H1 (cell line): ENCODE data around the gene TEK. TPM values are rescaled to one million over a fixed set of nuclear protein-coding genes. Genes with fewer than 3 reads are reported as not detected.

Experiments used
- CTCF ChIA-PET: fragments of 300-600 bp; sonication (Branson Sonifier 250); formaldehyde crosslinking; loops from one replicate; lab custom pipeline; 2021; ENCODE audit not compliant: partially characterized antibody; lab: Charles Lee
- POLR2A ChIA-PET: fragments of 300-600 bp; sonication (Branson Sonifier 250); formaldehyde crosslinking; loops from one replicate; lab custom pipeline; 2021; ENCODE audit warnings: inconsistent platforms; ENCODE audit not compliant: partially characterized antibody; lab: Charles Lee
- DNase-seq, 2 experiments: peaks; one replicate each; pipeline versions ENCODE4 v3.0.0 to v3.0.0-alpha.2; 2010 to 2022; ENCODE audit warnings: low spot score in 2 of 2, low read depth in 1 of 2, mixed read lengths in 1 of 2
- FAIRE-seq: peaks from 2 replicates; lab custom pipeline; 2011; peaks lifted over from hg19 to GRCh38; lab: Jason Lieb, UNC
- H2AFZ ChIP-seq: 2 replicates; pipeline ENCODE4 v1.8.1; 2012; ENCODE audit warnings: low read length, inconsistent platforms
- H2AK5ac ChIP-seq: 2 replicates; pipeline ENCODE4 v1.6.1; 2013; ENCODE audit warnings: low read depth, low read length
- H2BK120ac ChIP-seq: replicated peaks from 2 replicates; pipeline ENCODE3; 2013; ENCODE audit warnings: low read depth, low read length, inconsistent platforms
- H2BK12ac ChIP-seq: 2 replicates; pipeline ENCODE4 v1.6.1; 2013; ENCODE audit warnings: low read depth, low read length
- H2BK15ac ChIP-seq: 2 replicates; pipeline ENCODE4 v1.6.1; 2013; ENCODE audit warnings: low read length
- H2BK20ac ChIP-seq: 2 replicates; pipeline ENCODE4 v1.6.1; 2013; ENCODE audit warnings: low read length
- H2BK5ac ChIP-seq: 2 replicates; pipeline ENCODE4 v1.6.1; 2013; ENCODE audit warnings: low read depth, low read length
- H3K14ac ChIP-seq: 2 replicates; pipeline ENCODE4 v1.6.1; 2013; ENCODE audit warnings: inconsistent platforms; ENCODE audit not compliant: insufficient read length
- H3K18ac ChIP-seq: 2 replicates; pipeline ENCODE4 v1.6.1; 2013; ENCODE audit warnings: low read length; ENCODE audit errors: extremely low read depth
- H3K23ac ChIP-seq: 2 replicates; pipeline ENCODE4 v1.6.1; 2013; ENCODE audit warnings: inconsistent platforms; ENCODE audit not compliant: insufficient read length
- H3K23me2 ChIP-seq: 2 replicates; pipeline ENCODE4 v1.6.1; 2013; ENCODE audit warnings: low read depth, low read length
- H3K27ac ChIP-seq: 2 replicates; pipeline ENCODE4 v1.6.1; 2011; ENCODE audit warnings: low read depth, low read length, inconsistent platforms
- H3K27me3 ChIP-seq, 4 experiments: replicated peaks in 1 of 4; 1 replicate in 1 of 4; 2 replicates in 3 of 4; pipeline versions ENCODE4 v1.6.1 to v1.8.1; 2011 to 2013; ENCODE audit warnings: low read length in 3 of 4, mild to moderate bottlenecking in 3 of 4, inconsistent platforms in 2 of 4, mixed read lengths in 2 of 4, moderate library complexity in 1 of 4; ENCODE audit not compliant: control insufficient read depth in 3 of 4, insufficient read depth in 3 of 4; ENCODE audit errors: extremely low read depth in 1 of 4
- H3K36me3 ChIP-seq, 4 experiments: 2 replicates each; pipeline versions ENCODE4 v1.6.1 to v1.8.1; 2011 to 2013; ENCODE audit warnings: mild to moderate bottlenecking in 4 of 4, low read length in 3 of 4, moderate library complexity in 2 of 4, control low read depth in 1 of 4, inconsistent platforms in 1 of 4; ENCODE audit not compliant: insufficient read depth in 4 of 4, control insufficient read depth in 2 of 4
- H3K4ac ChIP-seq: replicated peaks from 2 replicates; pipeline ENCODE3; 2013; ENCODE audit warnings: low read length, low read depth, mixed read lengths, inconsistent platforms; ENCODE audit not compliant: insufficient read length
- H3K4me1 ChIP-seq, 4 experiments: replicated peaks in 1 of 4; 1 replicate in 1 of 4; 2 replicates in 3 of 4; pipeline versions ENCODE4 v1.6.1 to v1.8.1; 2011 to 2013; ENCODE audit warnings: low read length in 3 of 4, inconsistent platforms in 2 of 4, mixed read lengths in 1 of 4; ENCODE audit not compliant: insufficient read depth in 4 of 4, control insufficient read depth in 3 of 4
- H3K4me2 ChIP-seq, 2 experiments: 2 replicates each; pipeline versions ENCODE4 v1.6.1 to v1.8.1; 2011 to 2013; ENCODE audit warnings: low read depth in 2 of 2, low read length in 2 of 2, control low read depth in 1 of 2, inconsistent platforms in 1 of 2, mild to moderate bottlenecking in 1 of 2; ENCODE audit not compliant: insufficient read depth in 1 of 2
- H3K4me3 ChIP-seq, 4 experiments: fragments of 200-600, 300-600 bp in 1 of 4; sonication (generic), shearing (Covaris generic), sonication (Bioruptor Twin) in 1 of 4; 2 replicates each; pipeline versions ENCODE4 v1.5.1 to v1.8.1; 2011 to 2016; ENCODE audit warnings: low read length in 4 of 4, low read depth in 3 of 4, control low read depth in 2 of 4, inconsistent platforms in 2 of 4, mild to moderate bottlenecking in 2 of 4, mixed read lengths in 1 of 4, moderate library complexity in 1 of 4; ENCODE audit not compliant: insufficient read depth in 2 of 4; ENCODE audit errors: extremely low read depth in 1 of 4
- H3K56ac ChIP-seq: replicated peaks from 2 replicates; pipeline ENCODE3; 2013; ENCODE audit warnings: low read depth, mild to moderate bottlenecking, mixed read lengths, low read length, inconsistent platforms; ENCODE audit not compliant: insufficient read length
- H3K79me1 ChIP-seq: 2 replicates; pipeline ENCODE4 v1.6.1; 2013; ENCODE audit warnings: low read depth, low read length, control low read depth
- H3K79me2 ChIP-seq, 2 experiments: 2 replicates each; pipeline versions ENCODE4 v1.6.1 to v1.8.1; 2012 to 2013; ENCODE audit warnings: low read length in 2 of 2, mild to moderate bottlenecking in 2 of 2, inconsistent platforms in 1 of 2; ENCODE audit not compliant: insufficient read depth in 2 of 2, control insufficient read depth in 1 of 2
- H3K9ac ChIP-seq, 4 experiments: replicated peaks in 1 of 4; 1 replicate in 1 of 4; 2 replicates in 3 of 4; pipeline versions ENCODE4 v1.6.1 to v1.8.1; 2011 to 2013; ENCODE audit warnings: low read depth in 3 of 4, low read length in 3 of 4, control low read depth in 2 of 4, mild to moderate bottlenecking in 2 of 4, moderate library complexity in 2 of 4, inconsistent platforms in 1 of 4; ENCODE audit errors: extremely low read depth in 1 of 4
- H3K9me3 ChIP-seq, 2 experiments: 2 replicates each; pipeline versions ENCODE4 v1.6.1 to v1.8.1; 2012 to 2013; ENCODE audit warnings: mild to moderate bottlenecking in 2 of 2, moderate library complexity in 2 of 2, control low read depth in 1 of 2, inconsistent platforms in 1 of 2, low read depth in 1 of 2, low read length in 1 of 2, mixed read lengths in 1 of 2; ENCODE audit not compliant: insufficient read depth in 2 of 2
- H4K20me1 ChIP-seq, 2 experiments: replicated peaks in 1 of 2; 2 replicates each; pipeline versions ENCODE3 to v1.8.1; 2011 to 2013; ENCODE audit warnings: inconsistent platforms in 2 of 2, low read length in 2 of 2, mild to moderate bottlenecking in 1 of 2; ENCODE audit not compliant: insufficient read depth in 2 of 2, control insufficient read depth in 1 of 2
- H4K5ac ChIP-seq: 2 replicates; pipeline ENCODE4 v1.6.1; 2013; ENCODE audit warnings: low read length, low read depth, mixed read lengths, inconsistent platforms; ENCODE audit not compliant: insufficient read length
- H4K8ac ChIP-seq: 2 replicates; pipeline ENCODE4 v1.8.0; 2013; ENCODE audit warnings: mild to moderate bottlenecking, moderate library complexity, low read length, inconsistent platforms; ENCODE audit not compliant: insufficient read depth; ENCODE audit errors: extremely low read depth
- H4K91ac ChIP-seq: replicated peaks from 2 replicates; pipeline ENCODE3; 2013; ENCODE audit warnings: low read length, mixed read lengths, inconsistent platforms; ENCODE audit not compliant: insufficient read length
- ASH2L ChIP-seq: fragments of 200-600, 300-600 bp; sonication (generic); IDR thresholded peaks from one replicate; pipeline ENCODE4 v1.7.1; 2017; ENCODE audit warnings: low read length
- BACH1 ChIP-seq: IDR thresholded peaks from 2 replicates; pipeline ENCODE4 v1.6.1; 2012; ENCODE audit warnings: low read length, improper control_type of control experiment
- CHD1 ChIP-seq: IDR thresholded peaks from 2 replicates; pipeline ENCODE4 v1.6.1; 2012; ENCODE audit warnings: low read depth, low read length, improper control_type of control experiment
- CREB1 ChIP-seq: IDR thresholded peaks from 2 replicates; pipeline ENCODE4 v1.6.1; 2012; ENCODE audit warnings: inconsistent platforms
- EZH2 ChIP-seq: fragments of 200-600 bp; sonication (generic); IDR thresholded peaks from 2 replicates; pipeline ENCODE4 v1.7.1; 2012; ENCODE audit warnings: low read depth, mild to moderate bottlenecking, moderate library complexity, low read length, inconsistent platforms; ENCODE audit not compliant: severe bottlenecking
- MAFK ChIP-seq: IDR thresholded peaks from 2 replicates; pipeline ENCODE4 v1.6.1; 2012; ENCODE audit warnings: low read depth, mild to moderate bottlenecking, improper control_type of control experiment, low read length
- POLR2A ChIP-seq, 2 experiments: IDR thresholded peaks; 1 replicate in 1 of 2; 2 replicates in 1 of 2; pipeline ENCODE4 v1.6.1; 2011; ENCODE audit warnings: low read depth in 2 of 2, low read length in 2 of 2, mild to moderate bottlenecking in 2 of 2; ENCODE audit errors: control extremely low read depth in 1 of 2
- SIN3A ChIP-seq, 2 experiments: IDR thresholded peaks in 1 of 2; conservative IDR thresholded peaks in 1 of 2; 2 replicates each; pipeline ENCODE4 v1.6.1; 2011 to 2012; ENCODE audit warnings: low read length in 2 of 2, improper control_type of control experiment in 1 of 2, low read depth in 1 of 2, mild to moderate bottlenecking in 1 of 2
- SIX5 ChIP-seq: IDR thresholded peaks from 2 replicates; pipeline ENCODE4 v1.6.1; 2011; ENCODE audit warnings: mild to moderate bottlenecking, low read depth, low read length
- WGBS, 2 experiments: shearing (Covaris generic) in 1 of 2; methylation state at CpG; one replicate each; pipeline versions ENCODE4 v1.1.6 to v1.1.7; 2013 to 2015; ENCODE audit warnings: low lambda C conversion rate in 2 of 2, mixed read lengths in 2 of 2, inconsistent platforms in 1 of 2, low coverage in 1 of 2, missing lambda C conversion rate in 1 of 2; ENCODE audit not compliant: insufficient replicate concordance in 2 of 2, insufficient coverage in 1 of 2, insufficient read length in 1 of 2; ENCODE audit errors: extremely low coverage in 1 of 2, missing lambda C conversion rate in 1 of 2; 5-methylcytosine and 5-hydroxymethylcytosine counted together
- polyA plus RNA-seq, 7 experiments: library from polyadenylated mRNA; depleted of rRNA in 3 of 7; stranded (reverse) in 5 of 7; unstranded in 2 of 7; fragments of >200 nt in 5 of 7; fragments of 200-250 nt in 2 of 7; gene quantifications; 1 replicate in 5 of 7; 2 replicates in 1 of 7; 4 replicates in 1 of 7; pipeline versions ENCODE4 v1.2.1 to v1.2.3, GENCODE V29; 2011 to 2013; ENCODE audit warnings: missing spikeins in 2 of 7, mixed read lengths in 2 of 7
- total RNA-seq: library from RNA; stranded (reverse); fragmentation: NEBNext Ultra II Directional; extraction: Animal tissue kit (Norgen Biotek cat#: 25700); gene quantifications from 2 replicates; pipeline ENCODE4 v1.2.1, GENCODE V29; 2021
- TF ChIP-seq, protein P1 (sequence below): IDR thresholded peaks from 2 replicates; pipeline ENCODE4 v1.6.1; 2011; ENCODE audit warnings: low read length, improper control_type of control experiment

TEK gene
- total and polyA plus RNA-seq, 2 of the 8 experiments (the other 6 are each of a cell fraction or from before 2014, with no cell fraction given): 11.0 to 35.8 TPM

GRCh38 chr9:27065288-27065687 is 43.7 kb upstream of the TEK start:
- TF ChIP-seq POLR2A (IDR thresholded peaks at IDR 0.05; ENCODE audit: control extremely low read depth in 1 of 2, low read depth in 2 of 2, low read length in 2 of 2) (no peak), EZH2 (no peak), BACH1 (no peak), MAFK (no peak), CREB1 (no peak), ASH2L (no peak), SIN3A (conservative IDR thresholded peaks at IDR 0.05 in 1 of 2, IDR thresholded peaks at IDR 0.05 in 1 of 2; ENCODE audit: low read depth in 1 of 2, low read length in 2 of 2) (no peak), CHD1 (no peak), SIX5 (no peak)
- TF ChIP-seq, protein P1, sequence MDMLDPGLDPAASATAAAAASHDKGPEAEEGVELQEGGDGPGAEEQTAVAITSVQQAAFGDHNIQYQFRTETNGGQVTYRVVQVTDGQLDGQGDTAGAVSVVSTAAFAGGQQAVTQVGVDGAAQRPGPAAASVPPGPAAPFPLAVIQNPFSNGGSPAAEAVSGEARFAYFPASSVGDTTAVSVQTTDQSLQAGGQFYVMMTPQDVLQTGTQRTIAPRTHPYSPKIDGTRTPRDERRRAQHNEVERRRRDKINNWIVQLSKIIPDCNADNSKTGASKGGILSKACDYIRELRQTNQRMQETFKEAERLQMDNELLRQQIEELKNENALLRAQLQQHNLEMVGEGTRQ: no peak
- H3K23ac ChIP-seq: no peak overlapping the region
- 84% methylated on average over 1 of the region's 1 CpG; no CpG with 5 or more reads in 1 of the 2 experiments for WGBS, 2 experiments

More at GRCh38 chr9:27065288-27065687, 43.7 kb upstream of the TEK start:
- Histone ChIP-seq H3K9me3 (no peaks in the 10 kb centered on the region), H2BK15ac (no peak overlapping the region), H3K4me1 (no peaks in the 10 kb centered on the region), H3K79me2 (no peaks in the 10 kb centered on the region), H2BK12ac (no peak overlapping the region), H3K14ac (no peak overlapping the region), H2BK20ac (no peak overlapping the region), H3K23me2 (no peaks in the 10 kb centered on the region), H4K20me1 (no peaks in the 10 kb centered on the region), H3K79me1 (no peaks in the 10 kb centered on the region), H2AK5ac (no peak overlapping the region), H3K36me3 (no peaks in the 10 kb centered on the region), H3K27ac (no peak overlapping the region), H4K8ac (no peak overlapping the region), H2BK5ac (no peak overlapping the region), H2AFZ (no peak overlapping the region), H3K4me3 (no peak overlapping the region), H3K9ac (no peak overlapping the region), H3K4me2 (no peak overlapping the region), H3K56ac (no peak overlapping the region), H2BK120ac (no peak overlapping the region), H4K5ac (no peak overlapping the region), H3K4ac (no peak overlapping the region), H3K27me3 (no peaks in the 10 kb centered on the region), H4K91ac (no peak overlapping the region), H3K18ac (no peak overlapping the region)
- no peak for DNase-seq
- FAIRE-seq: no peak
- ChIA-PET CTCF (no interaction called here), POLR2A (no interaction called here)
